ENCODE data around the gene ACOXL.

ACOXL gene

DNA sequence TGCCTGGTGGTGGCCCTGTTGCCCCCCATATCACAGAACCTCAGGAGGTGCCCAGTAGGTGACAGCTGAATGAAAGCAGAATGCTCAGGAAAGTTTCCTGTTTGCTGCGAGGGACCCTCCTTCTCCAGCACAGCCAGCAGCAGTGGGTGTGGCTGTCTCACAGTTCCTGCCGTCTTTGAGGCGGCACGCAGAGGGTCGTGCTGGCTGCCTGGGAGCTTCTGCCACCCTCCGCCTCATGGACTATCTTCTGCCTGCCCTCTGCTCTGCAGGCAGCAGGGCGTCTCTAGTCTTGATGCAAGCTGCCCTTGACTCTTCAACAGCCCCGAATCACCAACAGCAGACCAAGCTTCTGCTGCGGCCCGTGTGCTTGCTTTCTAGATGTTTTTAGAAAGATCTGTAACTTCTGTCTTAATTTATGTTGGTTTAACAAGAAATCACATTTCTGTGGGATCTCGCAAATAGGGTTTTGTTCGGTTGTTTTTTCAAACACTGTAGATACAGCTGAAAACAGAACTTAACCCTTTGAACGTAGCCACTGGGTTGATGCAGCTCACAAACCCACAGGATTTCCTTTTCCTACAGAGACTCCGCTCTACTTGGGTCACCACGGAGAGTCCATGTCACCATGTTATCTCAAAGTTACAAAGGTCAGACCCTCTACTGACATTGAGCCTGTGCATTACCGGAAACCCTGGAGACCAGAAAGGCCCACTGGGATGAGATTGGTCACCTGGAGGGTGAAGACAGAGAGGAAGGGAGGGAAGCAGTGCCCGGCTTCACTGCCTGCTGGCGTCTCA is 144.9 kb downstream of the ACOXL start:
- POLR2A ChIA-PET (ENCODE audit: low non-redundant PET), result no interaction called here
- TF ChIP-seq, protein P1, sequence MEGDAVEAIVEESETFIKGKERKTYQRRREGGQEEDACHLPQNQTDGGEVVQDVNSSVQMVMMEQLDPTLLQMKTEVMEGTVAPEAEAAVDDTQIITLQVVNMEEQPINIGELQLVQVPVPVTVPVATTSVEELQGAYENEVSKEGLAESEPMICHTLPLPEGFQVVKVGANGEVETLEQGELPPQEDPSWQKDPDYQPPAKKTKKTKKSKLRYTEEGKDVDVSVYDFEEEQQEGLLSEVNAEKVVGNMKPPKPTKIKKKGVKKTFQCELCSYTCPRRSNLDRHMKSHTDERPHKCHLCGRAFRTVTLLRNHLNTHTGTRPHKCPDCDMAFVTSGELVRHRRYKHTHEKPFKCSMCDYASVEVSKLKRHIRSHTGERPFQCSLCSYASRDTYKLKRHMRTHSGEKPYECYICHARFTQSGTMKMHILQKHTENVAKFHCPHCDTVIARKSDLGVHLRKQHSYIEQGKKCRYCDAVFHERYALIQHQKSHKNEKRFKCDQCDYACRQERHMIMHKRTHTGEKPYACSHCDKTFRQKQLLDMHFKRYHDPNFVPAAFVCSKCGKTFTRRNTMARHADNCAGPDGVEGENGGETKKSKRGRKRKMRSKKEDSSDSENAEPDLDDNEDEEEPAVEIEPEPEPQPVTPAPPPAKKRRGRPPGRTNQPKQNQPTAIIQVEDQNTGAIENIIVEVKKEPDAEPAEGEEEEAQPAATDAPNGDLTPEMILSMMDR (conservative IDR thresholded peaks at IDR 0.05; ENCODE audit: low read depth), result no peak
- CTCF ChIA-PET, result no interaction called here
- no peak overlapping the region for H3K27ac ChIP-seq
- no peak for DNase-seq (ENCODE audit: low spot score)

- no peak for DNase-seq (ENCODE audit: low spot score)
- TF ChIP-seq, protein P1 (conservative IDR thresholded peaks at IDR 0.05; ENCODE audit: low read depth), result no peak
- POLR2A ChIA-PET (ENCODE audit: low non-redundant PET), result no interaction called here
- H3K27ac ChIP-seq, result no peak overlapping the region
- CTCF ChIA-PET, result no interaction called here
Observed at GRCh38 chr2:110878150-110878549, 145.8 kb downstream of the ACOXL start.

DNA sequence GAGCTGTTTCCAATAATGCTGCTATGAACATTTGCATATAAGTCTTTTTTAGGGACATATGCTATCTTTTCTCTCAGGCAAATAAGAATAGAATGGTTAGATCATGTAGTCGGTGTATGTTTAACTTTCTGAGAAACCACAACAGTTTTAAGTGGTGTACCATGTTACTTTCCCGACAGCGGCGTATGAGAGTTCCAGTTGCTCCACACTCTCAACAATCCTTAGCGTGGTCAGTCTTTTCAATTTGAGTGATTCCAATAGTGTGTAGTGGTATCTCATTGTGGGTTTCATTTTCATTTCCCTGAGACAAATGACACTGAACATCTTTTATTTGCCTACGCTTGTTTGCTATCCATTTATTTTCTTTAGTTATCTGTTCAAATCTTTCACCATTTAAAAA is 149.5 kb downstream of the ACOXL start:
- POLR2A ChIA-PET (ENCODE audit: low non-redundant PET), result no interaction called here
- DNase-seq (ENCODE audit: low spot score), result no peak
- no peak overlapping the region for H3K27ac ChIP-seq
- CTCF ChIA-PET, result no interaction called here
- TF ChIP-seq, protein P1 (conservative IDR thresholded peaks at IDR 0.05; ENCODE audit: low read depth), result no peak

DNA sequence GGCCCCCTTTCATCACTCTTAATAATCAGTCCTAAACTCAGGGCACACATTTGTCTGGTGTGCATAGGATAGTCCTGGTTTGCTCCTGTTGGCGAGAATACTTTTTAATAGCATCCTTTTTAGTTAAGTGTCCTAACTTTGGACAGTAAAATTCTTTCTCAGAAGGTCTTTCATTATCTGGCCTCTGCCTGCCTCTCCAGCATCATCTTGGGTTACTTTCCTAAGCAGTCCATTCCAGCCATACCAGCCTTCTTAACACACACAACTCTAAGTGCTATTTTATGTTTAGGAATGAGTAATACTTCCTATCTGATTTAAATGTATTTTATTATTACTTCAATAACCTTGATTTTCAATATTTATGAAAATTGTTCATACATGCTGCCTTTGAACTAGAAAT is 151.0 kb downstream of the ACOXL start:
- POLR2A ChIA-PET (ENCODE audit: low non-redundant PET), result no interaction called here
- no peak overlapping the region for H3K27ac ChIP-seq
- CTCF ChIA-PET, result interaction anchor here (1.3 kb wide), 1 partner anchor 22 kb away, joined by 3 read pairs; no protein-coding TSS in a partner anchor
- DNase-seq (ENCODE audit: low spot score), result no peak
- TF ChIP-seq, protein P1 (conservative IDR thresholded peaks at IDR 0.05; ENCODE audit: low read depth), result no peak

DNA sequence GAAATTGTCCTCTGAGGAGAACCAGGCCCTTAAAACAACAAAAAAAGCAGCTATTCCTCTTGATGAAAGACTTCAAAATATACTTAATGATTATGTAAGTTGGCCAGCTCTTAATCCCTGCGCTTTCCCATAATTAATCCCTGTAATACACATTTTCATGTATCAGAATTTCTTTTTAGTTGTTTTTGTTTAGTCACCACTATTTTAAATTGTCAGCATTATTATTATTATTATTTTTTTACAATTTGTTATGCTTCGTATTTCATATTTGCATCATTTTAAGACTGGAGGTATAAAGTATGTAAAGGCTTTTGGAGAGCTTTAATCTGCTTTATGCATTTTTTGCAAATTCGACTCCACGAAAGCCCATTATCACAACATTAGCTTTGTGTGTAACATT is 152.9 kb downstream of the ACOXL start:
- CTCF ChIA-PET, result interaction anchor here (0.6 kb wide), 1 partner anchor 19 kb away, joined by 3 read pairs; no protein-coding TSS in a partner anchor
- TF ChIP-seq, protein P1 (conservative IDR thresholded peaks at IDR 0.05; ENCODE audit: low read depth), result no peak
- POLR2A ChIA-PET (ENCODE audit: low non-redundant PET), result no interaction called here
- no peak overlapping the region for H3K27ac ChIP-seq
- DNase-seq (ENCODE audit: low spot score), result no peak

GRCh38 chr2:110886826-110887573 is 154.6 kb downstream of the ACOXL start:
- no peak overlapping the region for H3K27ac ChIP-seq
- ChIA-PET POLR2A (ENCODE audit: low non-redundant PET) (no interaction called here), CTCF (no interaction called here)
- DNase-seq (ENCODE audit: low spot score), result no peak
- TF ChIP-seq, protein P1 (conservative IDR thresholded peaks at IDR 0.05; ENCODE audit: low read depth), result no peak

Measured in RWPE1 (cell line).